B cell (primary cell): ENCODE results near the gene DAGLB.

ENCODE experiments used
- CTCF ChIP-seq: fragments of 200-600 bp; IDR thresholded peaks from one replicate; pipeline ENCODE4 v1.8.0; 2022; ENCODE audit warnings: antibody characterized with exemption, mild to moderate bottlenecking
- EZH2 ChIP-seq: IDR thresholded peaks from 2 replicates; pipeline ENCODE4 v1.6.1; 2012; ENCODE audit warnings: borderline replicate concordance, low read depth, mild to moderate bottlenecking, moderate library complexity, low read length; ENCODE audit not compliant: insufficient read depth, poor library complexity, severe bottlenecking

- TF ChIP-seq CTCF, result no peak
- TF ChIP-seq EZH2, result no peak
Observed at GRCh38 chr7:6482743-6483119, 35.0 kb upstream of the DAGLB start.
